ENCODE data around the gene ANKFY1. TPM values are rescaled to one million over a fixed set of nuclear protein-coding genes. Genes with fewer than 3 reads are reported as not detected.

ANKFY1 gene
- polyA plus RNA-seq, 1 experiment: 38.8 TPM

GRCh38 chr17:4116516-4116915 lies 147.3 kb downstream of the ANKFY1 start:
- Histone ChIP-seq H3K27ac (ENCODE audit: low read depth, low read length) (no peak overlapping the region), H3K4me3 (ENCODE audit: low read depth, low read length) (no peak overlapping the region), H3K27me3 (ENCODE audit: control insufficient read depth, insufficient read depth, low read length) (no peaks in the 10 kb centered on the region), H3K9me3 (ENCODE audit: control insufficient read depth, insufficient read depth, low read length) (no peaks in the 10 kb centered on the region)
- TF ChIP-seq CTCF (IDR thresholded peaks at IDR 0.05; ENCODE audit: low read depth, low read length): no peak
- no peak for DNase-seq (ENCODE audit: low read depth, low spot score)
- CTCF ChIA-PET: no interaction called here
- POLR2A ChIA-PET: no interaction called here

Small RNA genes within 50 kb of the gene (small RNA-seq; reads per million reads assigned to genes)
- not detected for gene RF00019 (ENCODE audit: insufficient read length, low read depth)

Other genes starting within 250 kb of the ANKFY1 start
- gene ZZEF1, start 120.9 kb downstream of the ANKFY1 start, polyA plus RNA-seq (2011; rRNA removed): 15.3 and 18.3 TPM in 2 replicates
- 15.6 and 22.0 TPM in 2 replicates for gene CYB5D2, start 120.8 kb downstream of the ANKFY1 start, polyA plus RNA-seq (2011; rRNA removed)
- gene UBE2G1, start 102.7 kb upstream of the ANKFY1 start, polyA plus RNA-seq (2011; rRNA removed): 38.7 and 51.5 TPM in 2 replicates
- not detected in 2 replicates for gene SPNS3, start 170.0 kb upstream of the ANKFY1 start, polyA plus RNA-seq (2011; rRNA removed)
- not detected in 2 replicates for gene SPNS2, start 234.9 kb upstream of the ANKFY1 start, polyA plus RNA-seq (2011; rRNA removed)